ENCODE data around the gene PHLPP1.

PHLPP1 gene

DNA sequence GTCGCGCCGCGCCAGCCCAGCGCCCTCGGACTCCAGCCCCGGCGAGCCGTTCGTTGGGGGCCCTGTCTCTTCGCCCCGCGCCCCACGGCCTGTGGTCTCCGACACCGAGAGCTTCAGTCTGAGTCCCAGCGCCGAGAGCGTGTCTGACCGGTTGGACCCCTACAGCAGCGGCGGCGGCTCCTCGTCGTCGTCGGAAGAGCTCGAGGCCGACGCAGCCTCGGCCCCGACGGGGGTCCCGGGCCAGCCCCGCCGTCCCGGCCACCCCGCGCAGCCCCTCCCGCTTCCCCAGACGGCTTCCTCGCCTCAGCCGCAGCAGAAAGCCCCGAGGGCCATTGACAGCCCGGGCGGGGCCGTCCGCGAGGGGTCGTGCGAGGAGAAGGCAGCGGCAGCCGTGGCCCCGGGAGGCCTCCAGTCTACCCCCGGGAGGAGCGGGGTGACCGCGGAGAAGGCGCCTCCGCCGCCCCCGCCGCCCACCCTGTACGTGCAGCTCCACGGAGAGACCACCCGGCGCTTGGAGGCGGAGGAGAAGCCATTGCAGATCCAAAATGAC lies 1.4 kb downstream of the PHLPP1 start:
- H3K79me1 ChIP-seq (ENCODE audit: low read depth, low read length), result peaks cover 5% of the 10 kb centered on the region
- no peaks in the 10 kb centered on the region for H3K9me3 ChIP-seq (replicated peaks in 1 of 2; ENCODE audit: control insufficient read depth in 2 of 2, insufficient read depth in 1 of 2, low read depth in 1 of 2, low read length in 2 of 2)
- H2BK5ac ChIP-seq (ENCODE audit: low read length), result peak overlapping the region; percentile 39
- no peak overlapping the region for H3K27ac ChIP-seq (replicated peaks; ENCODE audit: low read length)
- no peak overlapping the region for H2BK120ac ChIP-seq (ENCODE audit: low read depth, low read length)
- H3K36me3 ChIP-seq (replicated peaks in 1 of 2; ENCODE audit: control insufficient read depth in 2 of 2, insufficient read depth in 2 of 2, low read length in 2 of 2), result peaks cover 0 to 3% of the 10 kb centered on the region in 2 donors
- no peak overlapping the region for H2BK15ac ChIP-seq (ENCODE audit: low read length)
- H4K91ac ChIP-seq (ENCODE audit: low read depth, low read length, poor library complexity), result no peak overlapping the region
- peak overlapping the region; percentile 75 for H2AK5ac ChIP-seq (ENCODE audit: low read depth, low read length)
- H2BK12ac ChIP-seq (ENCODE audit: low read length), result no peak overlapping the region
- no peak overlapping the region for H4K8ac ChIP-seq (ENCODE audit: low read depth, low read length)
- H3K18ac ChIP-seq (ENCODE audit: low read length), result peak overlapping the region; percentile 95
- H3K4me2 ChIP-seq (ENCODE audit: insufficient read depth, low read length, poor library complexity, severe bottlenecking), result peak overlapping the region; percentile 94
- DNase-seq (ENCODE audit: low spot score), result peak; percentile 38
- H3K4me3 ChIP-seq (ENCODE audit: low read length in 2 of 2), result peak overlapping the region; percentile 94 to 98
- no peaks in the 10 kb centered on the region for H3K27me3 ChIP-seq (ENCODE audit: control insufficient read depth in 3 of 3, insufficient read depth in 3 of 3, low read depth in 1 of 3, low read length in 3 of 3)
- peak overlapping the region; percentile 38 for H3K14ac ChIP-seq (ENCODE audit: low read length)
- H2AFZ ChIP-seq (ENCODE audit: low read length), result peak overlapping the region; percentile 72
- peak overlapping the region; percentile 97 for H3K9ac ChIP-seq (ENCODE audit: low read depth, low read length, poor library complexity)
- no CpG with 5 or more reads among the region's 68 CpGs for WGBS, 2 donors (ENCODE audit: extremely low coverage in 2 of 2, insufficient read length in 2 of 2, insufficient replicate concordance in 1 of 2)
- no peak overlapping the region for H3K23ac ChIP-seq (ENCODE audit: low read depth, low read length, poor library complexity)
- peaks cover 3 to 22% of the 10 kb centered on the region in 2 donors for H3K4me1 ChIP-seq (ENCODE audit: control insufficient read depth in 2 of 2, insufficient read depth in 1 of 2, low read depth in 1 of 2, low read length in 2 of 2)
- H3K4ac ChIP-seq (ENCODE audit: low read length), result no peak overlapping the region

- no peak overlapping the region for H2BK5ac ChIP-seq (ENCODE audit: low read length)
- no peak for DNase-seq (ENCODE audit: low spot score)
- H3K27ac ChIP-seq (replicated peaks; ENCODE audit: low read length), result no peak overlapping the region
These were observed 2.0 kb downstream of the PHLPP1 start for GRCh38 chr18:62717169-62717924.

DNA sequence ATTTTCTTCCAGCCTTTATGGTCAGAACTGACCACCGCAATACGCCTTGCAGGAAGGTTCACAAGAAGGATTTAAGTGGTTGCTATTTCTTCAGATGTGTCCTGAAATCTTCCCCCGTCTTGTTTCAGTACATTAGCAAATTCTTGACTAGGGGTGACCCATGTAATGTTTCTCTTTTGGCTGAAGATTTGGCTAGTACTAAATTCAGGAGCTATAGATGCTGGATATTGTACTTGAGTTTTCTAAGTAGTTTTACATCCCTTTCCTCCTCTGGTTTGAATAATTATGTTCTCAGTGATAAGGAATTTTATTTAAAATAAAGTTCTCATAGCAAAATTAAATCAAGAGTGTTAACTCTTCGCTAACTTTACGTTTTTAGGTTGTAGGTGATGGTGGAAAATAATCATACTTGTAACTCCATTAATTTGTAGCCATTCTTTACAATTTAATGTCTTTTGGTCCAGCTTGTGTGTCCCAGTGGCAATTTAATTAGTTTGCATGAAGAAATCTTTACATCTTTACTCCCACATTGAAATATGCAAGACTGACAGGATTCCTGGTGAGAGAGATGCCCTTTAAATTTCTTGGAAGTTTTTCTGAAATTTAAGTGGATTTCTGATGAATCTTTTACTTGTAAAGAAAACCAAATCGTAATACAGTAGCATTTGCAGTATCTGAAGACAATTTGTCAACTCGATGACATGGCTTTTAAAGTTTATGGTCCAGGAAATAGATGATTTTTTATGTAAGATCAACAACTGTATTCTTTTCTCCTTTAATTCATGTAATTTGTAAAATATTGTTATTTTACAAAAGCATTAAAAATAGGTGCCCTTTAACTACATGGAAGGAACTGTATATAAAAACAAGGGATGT lies 2.8 kb downstream of the PHLPP1 start:
- no peak overlapping the region for H3K4ac ChIP-seq (ENCODE audit: low read length)
- no peak overlapping the region for H2BK12ac ChIP-seq (ENCODE audit: low read length)
- no peaks in the 10 kb centered on the region for H3K27me3 ChIP-seq (ENCODE audit: control insufficient read depth in 3 of 3, insufficient read depth in 3 of 3, low read depth in 1 of 3, low read length in 3 of 3)
- H3K36me3 ChIP-seq (replicated peaks in 1 of 2; ENCODE audit: control insufficient read depth in 2 of 2, insufficient read depth in 2 of 2, low read length in 2 of 2), result peaks cover 0 to 3% of the 10 kb centered on the region in 2 donors
- H2BK5ac ChIP-seq (ENCODE audit: low read length), result no peak overlapping the region
- H3K4me1 ChIP-seq (ENCODE audit: control insufficient read depth in 2 of 2, insufficient read depth in 1 of 2, low read depth in 1 of 2, low read length in 2 of 2), result peaks cover 4 to 28% of the 10 kb centered on the region in 2 donors
- no peaks in the 10 kb centered on the region for H3K9me3 ChIP-seq (replicated peaks in 1 of 2; ENCODE audit: control insufficient read depth in 2 of 2, insufficient read depth in 1 of 2, low read depth in 1 of 2, low read length in 2 of 2)
- H4K91ac ChIP-seq (ENCODE audit: low read depth, low read length, poor library complexity), result no peak overlapping the region
- H2BK120ac ChIP-seq (ENCODE audit: low read depth, low read length), result no peak overlapping the region
- no peak overlapping the region for H3K23ac ChIP-seq (ENCODE audit: low read depth, low read length, poor library complexity)
- no peak for DNase-seq (ENCODE audit: low spot score)
- no peak overlapping the region for H3K18ac ChIP-seq (ENCODE audit: low read length)
- peak overlapping the region; percentile 75 for H3K4me2 ChIP-seq (ENCODE audit: insufficient read depth, low read length, poor library complexity, severe bottlenecking)
- H3K27ac ChIP-seq (replicated peaks; ENCODE audit: low read length), result no peak overlapping the region
- no peak overlapping the region for H3K9ac ChIP-seq (ENCODE audit: low read depth, low read length, poor library complexity)
- H3K4me3 ChIP-seq (ENCODE audit: low read length in 2 of 2), result peak overlapping the region; percentile 94 to 98
- H2BK15ac ChIP-seq (ENCODE audit: low read length), result no peak overlapping the region
- H2AK5ac ChIP-seq (ENCODE audit: low read depth, low read length), result no peak overlapping the region
- no CpG with 5 or more reads among the region's 7 CpGs for WGBS, 2 donors (ENCODE audit: extremely low coverage in 2 of 2, insufficient read length in 2 of 2, insufficient replicate concordance in 1 of 2)
- H4K8ac ChIP-seq (ENCODE audit: low read depth, low read length), result no peak overlapping the region
- no peak overlapping the region for H2AFZ ChIP-seq (ENCODE audit: low read length)
- H3K14ac ChIP-seq (ENCODE audit: low read length), result no peak overlapping the region
- peaks cover 5% of the 10 kb centered on the region for H3K79me1 ChIP-seq (ENCODE audit: low read depth, low read length)

More at GRCh38 chr18:62717169-62717924, 2.0 kb downstream of the PHLPP1 start:
- Histone ChIP-seq H2BK120ac (ENCODE audit: low read depth, low read length) (no peak overlapping the region), H3K36me3 (replicated peaks in 1 of 2; ENCODE audit: control insufficient read depth in 2 of 2, insufficient read depth in 2 of 2, low read length in 2 of 2) (peaks cover 0 to 3% of the 10 kb centered on the region in 2 donors), H3K4me1 (ENCODE audit: control insufficient read depth in 2 of 2, insufficient read depth in 1 of 2, low read depth in 1 of 2, low read length in 2 of 2) (peaks cover 4 to 26% of the 10 kb centered on the region in 2 donors), H3K79me1 (ENCODE audit: low read depth, low read length) (peaks cover 5% of the 10 kb centered on the region), H3K18ac (ENCODE audit: low read length) (peak overlapping the region; percentile 63), H4K8ac (ENCODE audit: low read depth, low read length) (no peak overlapping the region), H2BK15ac (ENCODE audit: low read length) (no peak overlapping the region), H3K9me3 (replicated peaks in 1 of 2; ENCODE audit: control insufficient read depth in 2 of 2, insufficient read depth in 1 of 2, low read depth in 1 of 2, low read length in 2 of 2) (no peaks in the 10 kb centered on the region), H3K4me2 (ENCODE audit: insufficient read depth, low read length, poor library complexity, severe bottlenecking) (peak overlapping the region; percentile 75), H2AFZ (ENCODE audit: low read length) (no peak overlapping the region), H2BK12ac (ENCODE audit: low read length) (no peak overlapping the region), H3K23ac (ENCODE audit: low read depth, low read length, poor library complexity) (no peak overlapping the region), H2AK5ac (ENCODE audit: low read depth, low read length) (peak overlapping the region; percentile 75), H3K4ac (ENCODE audit: low read length) (no peak overlapping the region), H3K9ac (ENCODE audit: low read depth, low read length, poor library complexity) (peak overlapping the region; percentile 75), H3K4me3 (ENCODE audit: low read length in 2 of 2) (peak overlapping the region; percentile 94 to 98), H3K14ac (ENCODE audit: low read length) (no peak overlapping the region), H4K91ac (ENCODE audit: low read depth, low read length, poor library complexity) (no peak overlapping the region), H3K27me3 (ENCODE audit: control insufficient read depth in 3 of 3, insufficient read depth in 3 of 3, low read depth in 1 of 3, low read length in 3 of 3) (no peaks in the 10 kb centered on the region)
- WGBS, 2 donors (ENCODE audit: extremely low coverage in 2 of 2, insufficient read length in 2 of 2, insufficient replicate concordance in 1 of 2), result no CpG with 5 or more reads among the region's 16 CpGs

Data from neuronal stem cell (in vitro differentiated cells).